PFSK-1 (cell line): ENCODE results near the gene ABCC12.

Experiments
- POLR2AphosphoS5 ChIP-seq: IDR thresholded peaks from 2 replicates; pipeline ENCODE4 v1.6.1; 2012; ENCODE audit warnings: low read depth, mild to moderate bottlenecking, control low read depth, low read length, moderate library complexity
- SIN3A ChIP-seq: IDR thresholded peaks from 2 replicates; pipeline ENCODE4 v1.6.1; 2012; ENCODE audit warnings: mild to moderate bottlenecking, low read length, moderate library complexity, borderline replicate concordance; ENCODE audit not compliant: insufficient read depth
- TAF1 ChIP-seq: IDR thresholded peaks from 2 replicates; pipeline ENCODE4 v1.6.1; 2012; ENCODE audit warnings: low read length, control low read depth, borderline replicate concordance; ENCODE audit not compliant: insufficient read depth
- TF ChIP-seq, protein P1 (sequence below), 2 experiments: IDR thresholded peaks; 2 replicates each; pipeline versions ENCODE4 v1.6.1 to v1.8.0; 2011 to 2012; ENCODE audit warnings: low read depth in 2 of 2, low read length in 2 of 2, control low read depth in 1 of 2, inconsistent platforms in 1 of 2, mild to moderate bottlenecking in 1 of 2, moderate library complexity in 1 of 2; ENCODE audit not compliant: insufficient read depth in 1 of 2

DNA sequence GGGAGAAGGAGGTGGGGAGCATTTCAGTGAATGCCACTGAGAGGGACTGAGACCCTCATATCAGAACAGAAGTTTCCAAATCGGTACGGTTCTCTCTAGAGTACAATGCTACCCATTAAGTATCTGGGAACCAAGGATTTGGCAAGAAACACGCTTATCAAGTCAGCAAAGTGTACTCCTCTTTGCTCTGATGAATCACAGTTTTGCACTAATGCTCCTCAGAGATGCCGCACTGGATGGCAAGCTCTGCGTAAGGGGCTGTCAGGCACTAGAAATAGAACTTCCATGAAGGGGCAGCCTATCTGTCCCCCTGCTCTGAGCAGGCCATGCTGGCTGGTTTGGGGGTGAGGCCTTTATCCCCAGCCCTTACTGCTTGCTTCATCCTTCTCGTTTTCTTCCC is 4.8 kb upstream of the ABCC12 start:
- no peak for TF ChIP-seq POLR2AphosphoS5
- no peak for TF ChIP-seq TAF1
- TF ChIP-seq SIN3A: no peak
- TF ChIP-seq, protein P1, sequence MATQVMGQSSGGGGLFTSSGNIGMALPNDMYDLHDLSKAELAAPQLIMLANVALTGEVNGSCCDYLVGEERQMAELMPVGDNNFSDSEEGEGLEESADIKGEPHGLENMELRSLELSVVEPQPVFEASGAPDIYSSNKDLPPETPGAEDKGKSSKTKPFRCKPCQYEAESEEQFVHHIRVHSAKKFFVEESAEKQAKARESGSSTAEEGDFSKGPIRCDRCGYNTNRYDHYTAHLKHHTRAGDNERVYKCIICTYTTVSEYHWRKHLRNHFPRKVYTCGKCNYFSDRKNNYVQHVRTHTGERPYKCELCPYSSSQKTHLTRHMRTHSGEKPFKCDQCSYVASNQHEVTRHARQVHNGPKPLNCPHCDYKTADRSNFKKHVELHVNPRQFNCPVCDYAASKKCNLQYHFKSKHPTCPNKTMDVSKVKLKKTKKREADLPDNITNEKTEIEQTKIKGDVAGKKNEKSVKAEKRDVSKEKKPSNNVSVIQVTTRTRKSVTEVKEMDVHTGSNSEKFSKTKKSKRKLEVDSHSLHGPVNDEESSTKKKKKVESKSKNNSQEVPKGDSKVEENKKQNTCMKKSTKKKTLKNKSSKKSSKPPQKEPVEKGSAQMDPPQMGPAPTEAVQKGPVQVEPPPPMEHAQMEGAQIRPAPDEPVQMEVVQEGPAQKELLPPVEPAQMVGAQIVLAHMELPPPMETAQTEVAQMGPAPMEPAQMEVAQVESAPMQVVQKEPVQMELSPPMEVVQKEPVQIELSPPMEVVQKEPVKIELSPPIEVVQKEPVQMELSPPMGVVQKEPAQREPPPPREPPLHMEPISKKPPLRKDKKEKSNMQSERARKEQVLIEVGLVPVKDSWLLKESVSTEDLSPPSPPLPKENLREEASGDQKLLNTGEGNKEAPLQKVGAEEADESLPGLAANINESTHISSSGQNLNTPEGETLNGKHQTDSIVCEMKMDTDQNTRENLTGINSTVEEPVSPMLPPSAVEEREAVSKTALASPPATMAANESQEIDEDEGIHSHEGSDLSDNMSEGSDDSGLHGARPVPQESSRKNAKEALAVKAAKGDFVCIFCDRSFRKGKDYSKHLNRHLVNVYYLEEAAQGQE (IDR thresholded peaks at IDR 0.05; ENCODE audit: insufficient read depth in 1 of 2, low read depth in 2 of 2, low read length in 2 of 2): no peak
